ENCODE data around the gene ANKRD36. TPM values are rescaled to one million over a fixed set of nuclear protein-coding genes. Genes with fewer than 3 reads are reported as not detected.
A peak's percentile ranks its signal among the peaks of the same experiment; 100 is the strongest.
"Not testable (repeated sequence)": the region's sequence is repeated elsewhere in the genome, so short reads cannot be mapped to it uniquely, and the experiment has no call there.

Gene ANKRD36
- total and polyA plus RNA-seq, 9 of the 15 experiments (the other 6 are each of a cell fraction or from before 2014, with no cell fraction given), result 8.0 to 29.1 (median 15.4) TPM

GRCh38 chr2:97088706-97089105 is 24.2 kb upstream of the ANKRD36 start:
- in situ Hi-C loops (cut with MboI); H3K4me1 ChIP-seq (replicated peaks in 1 of 2; ENCODE audit: control insufficient read depth in 2 of 2, insufficient read depth in 2 of 2, low read length in 2 of 2); H3K27ac ChIP-seq (ENCODE audit: extremely low read depth, low read depth, low read length); H3K9me3 ChIP-seq (replicated peaks; ENCODE audit: control insufficient read depth, insufficient read depth, low read depth, low read length); CTCF ChIA-PET (ENCODE audit: low intra/inter-chr PET ratio); H2AFZ ChIP-seq (ENCODE audit: low read depth, low read length); H3K9ac ChIP-seq (ENCODE audit: insufficient read depth in 1 of 2, low read depth in 2 of 2, low read length in 2 of 2); H4K20me1 ChIP-seq (replicated peaks; ENCODE audit: control insufficient read depth, insufficient read depth, low read length); H3K4me3 ChIP-seq; H3K27me3 ChIP-seq (ENCODE audit: control insufficient read depth in 2 of 2, insufficient read depth in 2 of 2, low read length in 2 of 2); POLR2A ChIA-PET; H3K79me2 ChIP-seq (ENCODE audit: control insufficient read depth, insufficient read depth, low read length); H3K36me3 ChIP-seq (ENCODE audit: control insufficient read depth, insufficient read depth, low read length); H3K9me1 ChIP-seq (ENCODE audit: control insufficient read depth, insufficient read depth, low read length); DNase-seq (ENCODE audit: extremely low read depth in 1 of 4, low spot score in 3 of 4); intact Hi-C loops (cut with micrococcal nuclease); H3K4me2 ChIP-seq (ENCODE audit: insufficient read depth, low read length); ATAC-seq; BruUV-seq (replicated peaks); FAIRE-seq: not testable (repeated sequence)
- no CpG with 5 or more reads among the region's 1 CpG for WGBS (ENCODE audit: insufficient coverage, low coverage, missing lambda C conversion rate)

GRCh38 chr2:97092946-97093345 is 20.0 kb upstream of the ANKRD36 start:
- H3K79me2 ChIP-seq (ENCODE audit: control insufficient read depth, insufficient read depth, low read length); H2AFZ ChIP-seq (ENCODE audit: low read depth, low read length); H3K4me2 ChIP-seq (ENCODE audit: insufficient read depth, low read length); H3K4me1 ChIP-seq (replicated peaks in 1 of 2; ENCODE audit: control insufficient read depth in 2 of 2, insufficient read depth in 2 of 2, low read length in 2 of 2); H3K36me3 ChIP-seq (ENCODE audit: control insufficient read depth, insufficient read depth, low read length); H3K9ac ChIP-seq (ENCODE audit: insufficient read depth in 1 of 2, low read depth in 2 of 2, low read length in 2 of 2); H4K20me1 ChIP-seq (replicated peaks; ENCODE audit: control insufficient read depth, insufficient read depth, low read length); H3K27ac ChIP-seq (ENCODE audit: extremely low read depth, low read depth, low read length); intact Hi-C loops (cut with micrococcal nuclease); H3K9me1 ChIP-seq (ENCODE audit: control insufficient read depth, insufficient read depth, low read length); H3K9me3 ChIP-seq (replicated peaks; ENCODE audit: control insufficient read depth, insufficient read depth, low read depth, low read length); ATAC-seq; H3K27me3 ChIP-seq (ENCODE audit: control insufficient read depth in 2 of 2, insufficient read depth in 2 of 2, low read length in 2 of 2); H3K4me3 ChIP-seq; FAIRE-seq; CTCF ChIA-PET (ENCODE audit: low intra/inter-chr PET ratio); DNase-seq (ENCODE audit: extremely low read depth in 1 of 4, low spot score in 3 of 4): not testable (repeated sequence)
- 100% methylated on average over 1 of the region's 2 CpGs for WGBS (ENCODE audit: insufficient coverage, low coverage, missing lambda C conversion rate)
- POLR2A ChIA-PET, result interaction anchor here (0.6 kb wide), 1 partner anchor 9 kb away, joined by 4 read pairs; no protein-coding TSS in a partner anchor
- in situ Hi-C loops (cut with MboI), result loop anchor here (5.0 to 10.0 kb wide), 2 partner anchors 1081 to 1688 kb away; partner anchors contain the start of gene FAHD2A
- BruUV-seq (replicated peaks), result TSS peak; percentile 66

All from K562 (cell line).